Keratinocyte (primary cell): ENCODE results near the gene ZNF214. TPM values are rescaled to one million over a fixed set of nuclear protein-coding genes. Genes with fewer than 3 reads are reported as not detected.

Experiments used
- DNase-seq: peaks from one replicate; pipeline ENCODE4 v3.0.0-alpha.2; 2011; ENCODE audit warnings: low read depth, missing footprints, low spot score
- FAIRE-seq: peaks from 2 replicates; lab custom pipeline; 2011; peaks lifted over from hg19 to GRCh38; lab: Jason Lieb, UNC
- H2AFZ ChIP-seq: 2 replicates; pipeline ENCODE4 v1.6.0; 2012; ENCODE audit warnings: low read length, control low read depth, inconsistent platforms; ENCODE audit not compliant: control insufficient read depth
- H3K27ac ChIP-seq: 2 replicates; pipeline ENCODE4 v1.5.1; 2011; ENCODE audit warnings: low read length; ENCODE audit not compliant: control insufficient read depth, insufficient read depth
- H3K27me3 ChIP-seq: 3 replicates; pipeline ENCODE4 v1.6.0; 2011; ENCODE audit warnings: low read length; ENCODE audit not compliant: control insufficient read depth, insufficient read depth; ENCODE audit errors: extremely low read depth
- H3K36me3 ChIP-seq, 2 experiments: 2 replicates in 1 of 2; 3 replicates in 1 of 2; pipeline ENCODE4 v1.5.1; 2011; ENCODE audit warnings: low read length in 2 of 2, mild to moderate bottlenecking in 1 of 2; ENCODE audit not compliant: control insufficient read depth in 2 of 2, insufficient read depth in 2 of 2; ENCODE audit errors: extremely low read depth in 1 of 2
- H3K4me1 ChIP-seq: 3 replicates; pipeline ENCODE4 v1.5.1; 2011; ENCODE audit warnings: low read length; ENCODE audit not compliant: control insufficient read depth, insufficient read depth; ENCODE audit errors: extremely low read depth
- H3K4me2 ChIP-seq: 3 replicates; pipeline ENCODE4 v1.6.0; 2011; ENCODE audit warnings: low read depth, low read length; ENCODE audit not compliant: control insufficient read depth, insufficient read depth; ENCODE audit errors: extremely low read depth
- H3K4me3 ChIP-seq, 3 experiments: fragments of 200-600 bp in 1 of 3; sonication (generic) in 1 of 3; 2 replicates in 2 of 3; 3 replicates in 1 of 3; pipeline ENCODE4 v1.5.1; 2011 to 2016; ENCODE audit warnings: low read length in 3 of 3, mild to moderate bottlenecking in 3 of 3, control low read depth in 2 of 3, inconsistent platforms in 1 of 3, low read depth in 1 of 3, mixed read lengths in 1 of 3, mixed run types in 1 of 3, moderate library complexity in 1 of 3; ENCODE audit not compliant: control insufficient read depth in 2 of 3, insufficient read depth in 2 of 3; ENCODE audit errors: extremely low read depth in 1 of 3
- H3K79me2 ChIP-seq: 2 replicates; pipeline ENCODE4 v1.6.0; 2012; ENCODE audit warnings: low read length; ENCODE audit not compliant: control insufficient read depth, insufficient read depth
- H3K9ac ChIP-seq: 3 replicates; pipeline ENCODE4 v1.6.0; 2011; ENCODE audit warnings: low read length; ENCODE audit not compliant: control insufficient read depth, insufficient read depth; ENCODE audit errors: extremely low read depth
- H3K9me1 ChIP-seq: 3 replicates; pipeline ENCODE4 v1.6.0; 2011; ENCODE audit warnings: low read length; ENCODE audit not compliant: control insufficient read depth, insufficient read depth; ENCODE audit errors: extremely low read depth
- H3K9me3 ChIP-seq: 2 replicates; pipeline ENCODE4 v1.5.1; 2012; ENCODE audit warnings: low read depth, low read length; ENCODE audit not compliant: control insufficient read depth
- H4K20me1 ChIP-seq: 3 replicates; pipeline ENCODE4 v1.6.0; 2011; ENCODE audit warnings: low read length; ENCODE audit not compliant: control insufficient read depth, insufficient read depth; ENCODE audit errors: extremely low read depth
- EZH2 ChIP-seq: IDR thresholded peaks from one replicate; pipeline ENCODE4 v1.6.1; 2012; ENCODE audit warnings: inconsistent platforms, mild to moderate bottlenecking, low read length, moderate library complexity
- dilution Hi-C: fragments of 300-500 bp; cut with MboI; formaldehyde crosslinking; loops from one replicate; pipeline ENCODE4 v1.7.0; 2020; ENCODE audit warnings: low sequenced_read_pairs; ENCODE audit not compliant: extremely low pct_ligation_motif_present
- polyA plus RNA-seq, 5 experiments: library from polyadenylated mRNA; depleted of rRNA in 3 of 5; stranded (reverse) in 3 of 5; stranded (forward) in 1 of 5; unstranded in 1 of 5; fragments of >200 nt; gene quantifications; 1 replicate in 1 of 5; 2 replicates in 3 of 5; 3 replicates in 1 of 5; pipeline versions ENCODE4 v1.2.1 to v1.2.3, GENCODE V29; 2011 to 2012; ENCODE audit warnings: missing spikeins in 2 of 5, low read depth in 1 of 5, low replicate concordance in 1 of 5
- TF ChIP-seq, protein P1 (sequence below), 3 experiments: IDR thresholded peaks in 1 of 3; conservative IDR thresholded peaks in 1 of 3; optimal IDR thresholded peaks in 1 of 3; 2 replicates in 2 of 3; 3 replicates in 1 of 3; pipeline versions ENCODE3 to v1.5.1; 2011; ENCODE audit warnings: low read length in 3 of 3, mild to moderate bottlenecking in 3 of 3, moderate library complexity in 2 of 3, control low read depth in 1 of 3, inconsistent platforms in 1 of 3; ENCODE audit not compliant: insufficient read depth in 2 of 3; ENCODE audit errors: extremely low read depth in 1 of 3

ZNF214 gene
- polyA plus RNA-seq, 1 donor (not counting 4 experiments of a cell fraction or from before 2014, with no cell fraction given): 1.1 TPM

DNA sequence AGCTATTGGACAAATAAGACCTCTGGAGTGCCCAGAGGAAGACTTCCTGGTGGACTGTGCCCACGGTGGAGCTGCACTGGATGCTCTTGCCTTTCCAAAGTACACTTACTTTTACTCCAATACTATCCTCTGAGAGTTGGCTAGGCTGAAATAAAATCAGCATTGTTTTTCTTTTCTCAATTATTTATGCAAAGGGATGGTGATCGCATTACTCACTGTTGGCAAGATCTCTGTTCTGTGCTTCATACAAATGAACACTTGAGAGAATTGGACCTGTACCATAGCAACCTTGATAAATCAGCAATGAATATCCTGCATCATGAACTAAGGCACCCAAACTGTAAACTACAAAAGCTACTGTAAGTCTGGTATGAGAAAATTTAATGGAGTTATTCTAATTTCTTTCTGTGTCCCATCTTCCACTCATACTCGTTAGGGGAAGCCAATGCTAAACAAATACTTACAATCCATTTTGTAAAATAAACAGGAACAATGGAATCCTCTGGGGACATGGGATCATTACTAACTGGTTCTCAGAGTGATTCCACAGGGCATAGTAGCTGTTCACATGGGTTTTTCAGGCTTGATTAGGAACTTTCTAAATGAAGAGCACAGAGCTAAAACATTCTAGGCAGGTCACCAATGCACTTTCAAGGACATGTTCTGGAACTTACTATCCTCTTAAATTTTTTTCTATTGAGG is 26.5 kb upstream of the ZNF214 start:
- H3K27ac ChIP-seq: no peak overlapping the region
- DNase-seq (no peak), FAIRE-seq (no peak)
- no peaks in the 10 kb centered on the region for H4K20me1 ChIP-seq
- no peaks in the 10 kb centered on the region for H3K27me3 ChIP-seq
- no peaks in the 10 kb centered on the region for H3K9me1 ChIP-seq
- H3K36me3 ChIP-seq: no peaks in the 10 kb centered on the region
- H3K9me3 ChIP-seq: no peaks in the 10 kb centered on the region
- no peaks in the 10 kb centered on the region for H3K79me2 ChIP-seq
- no peak overlapping the region for H3K4me3 ChIP-seq
- TF ChIP-seq, protein P1, sequence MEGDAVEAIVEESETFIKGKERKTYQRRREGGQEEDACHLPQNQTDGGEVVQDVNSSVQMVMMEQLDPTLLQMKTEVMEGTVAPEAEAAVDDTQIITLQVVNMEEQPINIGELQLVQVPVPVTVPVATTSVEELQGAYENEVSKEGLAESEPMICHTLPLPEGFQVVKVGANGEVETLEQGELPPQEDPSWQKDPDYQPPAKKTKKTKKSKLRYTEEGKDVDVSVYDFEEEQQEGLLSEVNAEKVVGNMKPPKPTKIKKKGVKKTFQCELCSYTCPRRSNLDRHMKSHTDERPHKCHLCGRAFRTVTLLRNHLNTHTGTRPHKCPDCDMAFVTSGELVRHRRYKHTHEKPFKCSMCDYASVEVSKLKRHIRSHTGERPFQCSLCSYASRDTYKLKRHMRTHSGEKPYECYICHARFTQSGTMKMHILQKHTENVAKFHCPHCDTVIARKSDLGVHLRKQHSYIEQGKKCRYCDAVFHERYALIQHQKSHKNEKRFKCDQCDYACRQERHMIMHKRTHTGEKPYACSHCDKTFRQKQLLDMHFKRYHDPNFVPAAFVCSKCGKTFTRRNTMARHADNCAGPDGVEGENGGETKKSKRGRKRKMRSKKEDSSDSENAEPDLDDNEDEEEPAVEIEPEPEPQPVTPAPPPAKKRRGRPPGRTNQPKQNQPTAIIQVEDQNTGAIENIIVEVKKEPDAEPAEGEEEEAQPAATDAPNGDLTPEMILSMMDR (optimal IDR thresholded peaks at IDR 0.05 in 1 of 3, IDR thresholded peaks at IDR 0.05 in 1 of 3, conservative IDR thresholded peaks at IDR 0.05 in 1 of 3; ENCODE audit: extremely low read depth in 1 of 3, insufficient read depth in 2 of 3, low read length in 3 of 3): no peak
- TF ChIP-seq EZH2: no peak
- dilution Hi-C loops: no loop called here
- H3K4me1 ChIP-seq: no peaks in the 10 kb centered on the region
- no peak overlapping the region for H2AFZ ChIP-seq
- H3K9ac ChIP-seq: no peak overlapping the region
- no peak overlapping the region for H3K4me2 ChIP-seq

DNA sequence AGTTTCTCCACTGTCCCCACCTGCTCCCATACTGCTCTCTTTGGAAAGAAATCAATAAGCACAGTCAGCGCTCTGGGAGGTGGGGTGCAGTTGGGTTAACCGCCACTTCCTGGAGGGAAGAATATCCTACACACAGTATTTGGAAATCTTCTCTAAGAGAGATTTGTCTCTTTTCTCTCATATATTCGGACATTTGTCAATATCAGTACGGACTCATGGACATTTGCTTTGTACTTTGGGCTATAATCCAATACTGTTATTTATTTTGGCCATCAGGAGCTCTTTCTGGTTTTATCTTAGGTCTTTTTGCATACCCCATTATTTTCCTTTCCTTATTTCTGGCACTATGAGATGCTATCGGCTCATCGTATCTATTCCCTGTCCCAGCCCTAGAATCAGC is 13.9 kb upstream of the ZNF214 start:
- Histone ChIP-seq H3K27me3 (no peaks in the 10 kb centered on the region), H3K27ac (no peak overlapping the region), H4K20me1 (no peaks in the 10 kb centered on the region), H3K4me2 (no peak overlapping the region), H3K79me2 (no peaks in the 10 kb centered on the region), H2AFZ (no peak overlapping the region), H3K4me1 (no peaks in the 10 kb centered on the region), H3K36me3 (no peaks in the 10 kb centered on the region), H3K9me1 (no peaks in the 10 kb centered on the region), H3K9ac (no peak overlapping the region), H3K9me3 (no peaks in the 10 kb centered on the region), H3K4me3 (no peak overlapping the region)
- dilution Hi-C loops: no loop called here
- TF ChIP-seq, protein P1 (optimal IDR thresholded peaks at IDR 0.05 in 1 of 3, IDR thresholded peaks at IDR 0.05 in 1 of 3, conservative IDR thresholded peaks at IDR 0.05 in 1 of 3; ENCODE audit: extremely low read depth in 1 of 3, insufficient read depth in 2 of 3, low read length in 3 of 3): no peak
- no peak for TF ChIP-seq EZH2
- DNase-seq: no peak
- no peak for FAIRE-seq
